K562 (cell line): ENCODE data around the gene NR3C2. TPM values are rescaled to one million over a fixed set of nuclear protein-coding genes. Genes with fewer than 3 reads are reported as not detected.

Experiments
- ATAC-seq: fragments of 200-7000 bp; cut with Tn5 transposase; 3 replicates; pipeline ENCODE4 v1.9.1; 2020; ENCODE audit warnings: moderate library complexity
- BruUV-seq: library from RNA; stranded (reverse); fragments of 400-500 nt; replicated peaks from 2 replicates; lab custom pipeline; 2021; lab: Mats Ljungman, UMichigan
- CTCF ChIA-PET: fragments of 300-600 bp; formaldehyde crosslinking; extraction: SDS; loops from one replicate; lab custom pipeline; 2021; ENCODE audit warnings: low intra/inter-chr PET ratio; lab: Yijun Ruan, JAX
- POLR2A ChIA-PET: fragments of 300-600, 350-650 bp; sonication (Branson Sonifier 250); formaldehyde crosslinking; extraction: SDS; loops from one replicate; lab custom pipeline; 2021; ENCODE audit warnings: antibody characterized with exemption, inconsistent platforms; lab: Yijun Ruan, JAX
- DNase-seq, 4 experiments: peaks; one replicate each; pipeline versions ENCODE4 v3.0.0 to v3.0.0-alpha.2; 2011 to 2018; ENCODE audit warnings: low spot score in 3 of 4, mixed read lengths in 3 of 4; ENCODE audit errors: extremely low read depth in 1 of 4
- FAIRE-seq: peaks from 2 replicates; lab custom pipeline; 2011; peaks lifted over from hg19 to GRCh38; lab: Jason Lieb, UNC
- H2AFZ ChIP-seq: 2 replicates; pipeline ENCODE4 v1.6.0; 2011; ENCODE audit warnings: low read depth, low read length, control low read depth, inconsistent platforms
- H3K27ac ChIP-seq: fragments of 200-600 bp; 3 replicates; pipeline ENCODE4 v1.8.0; 2011; ENCODE audit warnings: low read depth, mild to moderate bottlenecking, control low read depth, inconsistent platforms, low read length, moderate library complexity, mixed read lengths; ENCODE audit errors: extremely low read depth
- H3K27me3 ChIP-seq, 2 experiments: fragments of 300-600 bp in 1 of 2; 2 replicates in 1 of 2; 3 replicates in 1 of 2; pipeline versions ENCODE4 v1.6.0 to v1.8.0; 2011; ENCODE audit warnings: inconsistent platforms in 2 of 2, low read length in 2 of 2, mild to moderate bottlenecking in 1 of 2, mixed read lengths in 1 of 2, moderate library complexity in 1 of 2; ENCODE audit not compliant: control insufficient read depth in 2 of 2, insufficient read depth in 2 of 2
- H3K36me3 ChIP-seq: fragments of 300-600 bp; 3 replicates; pipeline ENCODE4 v1.8.0; 2011; ENCODE audit warnings: mild to moderate bottlenecking, low read length, inconsistent platforms; ENCODE audit not compliant: control insufficient read depth, insufficient read depth
- H3K4me1 ChIP-seq, 2 experiments: fragments of 200-600 bp in 1 of 2; replicated peaks in 1 of 2; 2 replicates in 1 of 2; 3 replicates in 1 of 2; pipeline versions ENCODE4 v1.5.1 to v1.8.0; 2011; ENCODE audit warnings: inconsistent platforms in 2 of 2, low read length in 2 of 2, mild to moderate bottlenecking in 1 of 2, mixed read lengths in 1 of 2, moderate library complexity in 1 of 2; ENCODE audit not compliant: control insufficient read depth in 2 of 2, insufficient read depth in 2 of 2
- H3K4me2 ChIP-seq: 2 replicates; pipeline ENCODE4 v1.6.1; 2011; ENCODE audit warnings: low read length, control low read depth, inconsistent platforms, mixed read lengths; ENCODE audit not compliant: insufficient read depth
- H3K4me3 ChIP-seq: fragments of 200-600 bp; sonication (generic), shearing (Covaris generic); 2 replicates; pipeline ENCODE4 v1.5.1; 2016; ENCODE audit warnings: control low read depth, inconsistent platforms
- H3K79me2 ChIP-seq: fragments of 200-600 bp; 3 replicates; pipeline ENCODE4 v1.8.0; 2011; ENCODE audit warnings: low read length, inconsistent platforms; ENCODE audit not compliant: control insufficient read depth, insufficient read depth
- H3K9ac ChIP-seq, 2 experiments: 2 replicates each; pipeline versions ENCODE4 v1.6.0 to v1.6.1; 2011; ENCODE audit warnings: low read depth in 2 of 2, low read length in 2 of 2, control low read depth in 1 of 2, inconsistent platforms in 1 of 2, mild to moderate bottlenecking in 1 of 2, mixed read lengths in 1 of 2; ENCODE audit not compliant: insufficient read depth in 1 of 2
- H3K9me1 ChIP-seq: one replicate; pipeline ENCODE4 v1.6.0; 2011; ENCODE audit warnings: inconsistent platforms, mild to moderate bottlenecking, low read length, moderate library complexity; ENCODE audit not compliant: control insufficient read depth, insufficient read depth
- H3K9me3 ChIP-seq: replicated peaks from 2 replicates; pipeline ENCODE4 v1.5.1; 2011; ENCODE audit warnings: low read depth, low read length, inconsistent platforms; ENCODE audit not compliant: control insufficient read depth, insufficient read depth
- H4K20me1 ChIP-seq: replicated peaks from 2 replicates; pipeline ENCODE4 v1.6.1; 2011; ENCODE audit warnings: low read length, inconsistent platforms, mixed read lengths; ENCODE audit not compliant: control insufficient read depth, insufficient read depth
- BHLHE40 ChIP-seq: IDR thresholded peaks from 2 replicates; pipeline ENCODE4 v1.6.1; 2011; ENCODE audit warnings: low read length, improper control_type of control experiment
- FOXJ3 ChIP-seq: sonication (generic); formaldehyde crosslinking; IDR thresholded peaks from 2 replicates; pipeline ENCODE4 v1.4.0; 2020; ENCODE audit warnings: mild to moderate bottlenecking, missing genetic modification reagents
- HEY1 ChIP-seq: fragments of 250-450 bp; sonication (Bioruptor Pico); IDR thresholded peaks from 2 replicates; pipeline ENCODE4 v1.5.0; 2020; ENCODE audit warnings: mild to moderate bottlenecking, moderate library complexity, borderline replicate concordance
- KAT2B ChIP-seq: IDR thresholded peaks from one replicate; pipeline ENCODE4 v1.6.1; 2012; ENCODE audit warnings: low read depth, mild to moderate bottlenecking, control low read depth, inconsistent platforms, low read length, moderate library complexity
- KAT8 ChIP-seq: fragments of 450-650 bp; IDR thresholded peaks from 2 replicates; pipeline ENCODE4 v1.6.1; 2016; ENCODE audit warnings: low read depth, mild to moderate bottlenecking
- MAFF ChIP-seq: IDR thresholded peaks from 2 replicates; pipeline ENCODE4 v1.6.1; 2012; ENCODE audit warnings: low read length, improper control_type of control experiment
- SMARCB1 ChIP-seq: IDR thresholded peaks from 2 replicates; pipeline ENCODE4 v1.6.1; 2011; ENCODE audit warnings: improper control_type of control experiment, low read depth; ENCODE audit not compliant: insufficient read length
- SRSF9 ChIP-seq: fragments of 200-400 bp; formaldehyde crosslinking; IDR thresholded peaks from 2 replicates; pipeline ENCODE4 v1.6.1; 2017; ENCODE audit warnings: low read depth, low read length, borderline replicate concordance
- TAF9B ChIP-seq: fragments of 450-650 bp; IDR thresholded peaks from 2 replicates; pipeline ENCODE4 v1.6.1; 2018; ENCODE audit warnings: mild to moderate bottlenecking; ENCODE audit not compliant: partially characterized antibody
- ZNF707 ChIP-seq: fragments of 250-450 bp; sonication (Bioruptor Pico); conservative IDR thresholded peaks from 2 replicates; pipeline ENCODE4 v1.8.0; 2022; ENCODE audit warnings: inconsistent platforms, mild to moderate bottlenecking, moderate library complexity
- ZNF785 ChIP-seq: fragments of 250-450 bp; sonication (Bioruptor Pico); IDR thresholded peaks from 2 replicates; pipeline ENCODE4 v1.4.0; 2020; ENCODE audit warnings: mild to moderate bottlenecking
- WGBS: fragments of 100-300 bp; shearing (Covaris generic); methylation state at CpG from one replicate; pipeline ENCODE4 v1.1.6; 2016; ENCODE audit warnings: low coverage, mixed read lengths; ENCODE audit not compliant: insufficient coverage; ENCODE audit errors: missing lambda C conversion rate; 5-methylcytosine and 5-hydroxymethylcytosine counted together
- in situ Hi-C: fragments of 300-500 bp; cut with MboI; formaldehyde crosslinking; loops from 4 replicates; pipeline ENCODE4 v1.15.0; 2018; ENCODE audit warnings: inconsistent platforms, mixed read lengths
- intact Hi-C: fragments of 100-400 bp; cut with micrococcal nuclease; formaldehyde crosslinking; loops from 2 replicates; pipeline ENCODE4 v1.14.2; 2022
- polyA plus RNA-seq, 8 experiments: library from polyadenylated mRNA; depleted of rRNA in 4 of 8; stranded (reverse) in 5 of 8; unstranded in 3 of 8; fragments of >200 nt; fragmentation: Nextera tagmentation in 2 of 8; fragmentation: Illumina TruSeq in 1 of 8; extraction: Ambion mirVana in 2 of 8; extraction: Trizol in 1 of 8; gene quantifications; 2 replicates each; pipeline versions ENCODE4 v1.2.1 to v1.2.3, GENCODE V29; 2011 to 2014; ENCODE audit warnings: inconsistent platforms in 1 of 8, missing spikeins in 1 of 8
- total RNA-seq, 7 experiments: library from RNA; depleted of rRNA in 6 of 7; stranded (reverse); fragments of >200 nt in 6 of 7; fragmentation: Illumina TruSeq in 2 of 7; extraction: Trizol in 2 of 7; gene quantifications; 2 replicates each; pipeline versions ENCODE4 v1.2.1 to v1.2.3, GENCODE V29; 2011 to 2021; ENCODE audit warnings: low replicate concordance in 1 of 7
- TF ChIP-seq, protein P1 (sequence below): conservative IDR thresholded peaks from 2 replicates; pipeline ENCODE4 v1.6.1; 2011; ENCODE audit warnings: low read depth, mild to moderate bottlenecking, low read length; ENCODE audit not compliant: control insufficient read depth

Gene NR3C2
- total and polyA plus RNA-seq, 9 of the 15 experiments (the other 6 are each of a cell fraction or from before 2014, with no cell fraction given) = 0.01 to 0.28 (median 0.16) TPM; not detected in 2

DNA sequence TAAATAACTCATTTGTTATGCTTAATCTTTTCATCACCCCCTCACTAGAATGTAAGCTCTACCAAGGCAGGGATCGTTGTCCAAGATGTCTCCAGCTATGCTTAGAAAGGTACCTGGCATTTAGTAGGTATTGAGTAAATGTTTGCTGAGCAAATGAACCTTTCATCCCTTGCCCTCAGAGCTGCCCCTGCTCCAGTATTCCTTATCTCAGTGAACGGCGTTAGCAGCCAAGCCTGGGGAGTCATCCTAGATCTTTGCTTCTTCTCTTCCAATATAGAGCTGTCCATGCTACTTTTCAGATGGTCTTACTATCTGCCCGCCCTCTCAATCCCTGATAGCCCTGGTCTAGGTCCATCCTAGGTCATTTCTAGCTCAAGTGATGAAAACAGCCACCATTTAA is 188.4 kb downstream of the NR3C2 start (continued):
- no peak for TF ChIP-seq KAT2B

DNA sequence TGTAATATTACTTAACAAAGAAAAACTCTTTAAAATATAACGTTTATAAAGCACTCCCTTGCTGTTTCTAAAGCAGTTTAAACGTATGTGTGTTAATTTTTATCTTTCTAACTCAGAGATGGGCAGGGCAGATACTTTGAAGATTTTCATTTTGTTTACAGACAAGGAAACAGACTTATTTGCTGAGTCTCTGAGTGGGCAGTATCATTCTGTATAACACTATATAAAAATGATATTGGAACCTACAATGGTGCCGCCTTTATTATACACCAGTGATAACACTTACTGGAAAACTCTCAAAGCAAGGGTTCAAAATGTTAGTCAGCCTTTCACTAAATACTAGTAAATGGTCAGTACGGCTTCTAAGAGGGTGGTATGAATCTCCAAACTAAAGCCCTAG is 193.4 kb downstream of the NR3C2 start:
- Histone ChIP-seq H3K9me3 (no peaks in the 10 kb centered on the region), H3K9me1 (no peaks in the 10 kb centered on the region), H3K9ac (no peak overlapping the region), H3K27ac (no peak overlapping the region), H3K79me2 (no peaks in the 10 kb centered on the region), H3K27me3 (no peaks in the 10 kb centered on the region), H4K20me1 (no peaks in the 10 kb centered on the region), H3K36me3 (no peaks in the 10 kb centered on the region), H2AFZ (no peak overlapping the region), H3K4me2 (no peak overlapping the region), H3K4me1 (no peaks in the 10 kb centered on the region), H3K4me3 (no peak overlapping the region)
- FAIRE-seq (no peak), DNase-seq (no peak), ATAC-seq (no peak)
- TF ChIP-seq SMARCB1 (no peak), FOXJ3 (CRISPR knock-in tag) (no peak), BHLHE40 (no peak), ZNF707 (CRISPR knock-in tag) (no peak), MAFF (no peak), SRSF9 (no peak), KAT8 (no peak), TAF9B (no peak), HEY1 (no peak), ZNF785 (no peak)
- TF ChIP-seq, protein P1, sequence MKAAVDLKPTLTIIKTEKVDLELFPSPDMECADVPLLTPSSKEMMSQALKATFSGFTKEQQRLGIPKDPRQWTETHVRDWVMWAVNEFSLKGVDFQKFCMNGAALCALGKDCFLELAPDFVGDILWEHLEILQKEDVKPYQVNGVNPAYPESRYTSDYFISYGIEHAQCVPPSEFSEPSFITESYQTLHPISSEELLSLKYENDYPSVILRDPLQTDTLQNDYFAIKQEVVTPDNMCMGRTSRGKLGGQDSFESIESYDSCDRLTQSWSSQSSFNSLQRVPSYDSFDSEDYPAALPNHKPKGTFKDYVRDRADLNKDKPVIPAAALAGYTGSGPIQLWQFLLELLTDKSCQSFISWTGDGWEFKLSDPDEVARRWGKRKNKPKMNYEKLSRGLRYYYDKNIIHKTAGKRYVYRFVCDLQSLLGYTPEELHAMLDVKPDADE = no peak
- ChIA-PET CTCF (no interaction called here), POLR2A (no interaction called here)
- 1% methylated on average over 4 of the region's 4 CpGs for WGBS
- intact Hi-C loops (no loop called here), in situ Hi-C loops (no loop called here)
- BruUV-seq = no TSS peak
